ENCODE measurements around the gene NLRC5.
A peak's percentile ranks its signal among the peaks of the same experiment; 100 is the strongest.
"Not testable (repeated sequence)": the region's sequence is repeated elsewhere in the genome, so short reads cannot be mapped to it uniquely, and the experiment has no call there.

The NLRC5 gene

DNA sequence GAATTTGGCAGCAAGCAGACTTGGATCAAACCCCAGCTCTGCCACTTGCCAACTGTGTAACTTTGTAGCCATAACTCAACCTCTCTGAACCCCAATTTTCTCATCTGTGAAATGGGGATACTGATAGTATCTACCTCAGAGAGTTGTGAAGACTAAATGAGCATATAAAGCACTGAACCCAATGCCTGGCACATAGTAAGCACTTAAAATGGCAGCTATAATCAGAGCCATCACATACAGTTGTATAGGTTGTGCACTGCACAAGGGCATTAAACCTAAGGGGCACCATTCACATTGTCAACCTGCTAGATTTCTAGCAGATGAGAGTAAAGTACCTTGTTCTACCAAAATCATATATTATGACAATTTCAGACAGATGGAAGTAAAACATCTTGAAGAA lies 92.4 kb downstream of the NLRC5 start:
- DNase-seq: no peak

DNA sequence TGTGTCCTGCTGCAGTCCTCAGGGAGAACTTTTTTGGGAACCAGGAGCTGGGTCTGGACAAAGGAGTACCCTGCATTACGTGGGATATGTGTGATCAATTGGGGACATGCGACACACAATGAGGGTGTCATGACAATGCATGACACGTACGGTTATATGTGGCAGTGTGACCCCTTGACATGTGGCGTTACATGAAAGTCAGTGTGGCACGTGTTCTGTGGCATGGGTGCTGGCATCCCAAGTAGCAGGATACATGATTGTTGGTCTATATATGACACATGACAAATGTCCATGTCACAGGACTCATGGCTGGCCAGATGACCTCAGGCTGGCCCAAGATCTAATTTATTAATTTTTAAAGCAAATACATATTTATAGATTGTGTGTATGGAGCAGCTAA lies 93.3 kb downstream of the NLRC5 start:
- DNase-seq: no peak

DNA sequence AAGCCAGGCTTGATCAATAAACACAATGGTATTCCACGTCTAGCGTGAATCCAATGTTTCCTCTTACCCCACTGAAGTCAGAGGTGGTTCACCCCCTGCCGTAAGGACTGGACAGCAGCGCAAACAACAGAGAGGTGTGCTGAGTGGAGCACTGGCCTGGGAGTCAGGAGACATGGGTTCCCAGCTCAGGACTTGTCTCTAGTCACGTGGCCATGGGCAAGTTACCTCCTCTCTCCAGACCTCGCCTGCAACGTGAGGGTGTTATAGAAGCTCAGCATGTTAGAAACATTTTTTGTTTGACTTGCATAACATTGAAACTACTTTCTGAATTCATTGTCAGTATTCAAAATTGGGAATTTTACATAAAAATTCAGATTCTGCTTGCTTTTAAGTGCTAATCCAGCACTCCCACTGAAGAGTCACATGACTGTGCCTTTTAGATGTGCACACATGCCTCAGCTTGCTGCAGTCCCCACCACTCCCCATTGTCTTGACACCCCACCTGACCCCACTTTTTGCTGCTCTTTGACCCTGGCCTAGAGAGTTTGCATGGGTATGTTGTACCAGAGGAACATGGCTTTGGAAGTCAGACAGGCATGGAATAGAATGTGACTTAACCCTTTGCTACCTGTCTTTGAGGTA lies 94.2 kb downstream of the NLRC5 start:
- no peak for DNase-seq

DNA sequence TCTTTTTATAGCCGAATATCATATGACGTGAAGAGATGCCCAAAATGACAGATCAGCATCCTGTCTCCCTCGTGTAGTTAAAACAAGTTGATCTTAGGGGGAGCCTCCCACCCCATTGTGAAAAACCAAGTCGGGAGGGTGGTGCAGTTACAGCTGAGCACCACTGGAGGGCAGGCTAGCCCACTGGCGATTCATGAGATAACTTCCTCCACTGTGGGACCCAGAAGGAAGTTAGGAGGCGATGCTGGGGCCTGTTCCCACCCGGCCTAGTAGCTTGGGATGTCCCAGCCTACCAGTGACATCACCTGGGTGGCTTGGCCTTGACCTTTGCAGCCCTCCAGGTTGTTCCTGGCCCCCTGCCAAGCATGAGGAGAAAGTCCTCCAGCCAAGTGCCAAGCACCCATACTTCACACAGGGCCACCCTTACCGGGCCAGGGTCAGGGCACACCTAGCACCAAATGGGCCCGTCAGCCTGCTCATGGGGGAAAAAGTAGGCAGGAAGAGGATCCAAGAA lies 95.0 kb downstream of the NLRC5 start:
- DNase-seq: peak; percentile 34

DNA sequence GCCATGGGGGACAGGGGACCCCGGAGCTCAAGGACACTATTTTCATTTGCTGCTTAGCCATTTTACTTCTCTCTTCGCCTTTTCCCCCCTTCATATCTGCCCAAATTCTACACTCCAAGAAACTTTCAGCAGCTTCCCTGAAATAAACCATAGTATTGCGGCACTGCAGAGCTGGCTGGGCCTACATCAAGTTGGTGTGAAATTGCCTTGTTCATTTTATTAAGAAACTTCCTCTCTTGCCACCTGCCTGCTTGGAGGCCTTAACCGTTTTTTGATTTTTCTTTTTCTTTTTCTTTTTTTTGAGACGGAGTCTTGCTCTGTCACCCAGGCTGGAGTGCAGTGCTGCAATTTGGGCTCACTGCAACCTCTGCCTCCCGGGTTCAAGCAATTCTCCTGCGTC lies 95.6 kb downstream of the NLRC5 start:
- DNase-seq: no peak

DNA sequence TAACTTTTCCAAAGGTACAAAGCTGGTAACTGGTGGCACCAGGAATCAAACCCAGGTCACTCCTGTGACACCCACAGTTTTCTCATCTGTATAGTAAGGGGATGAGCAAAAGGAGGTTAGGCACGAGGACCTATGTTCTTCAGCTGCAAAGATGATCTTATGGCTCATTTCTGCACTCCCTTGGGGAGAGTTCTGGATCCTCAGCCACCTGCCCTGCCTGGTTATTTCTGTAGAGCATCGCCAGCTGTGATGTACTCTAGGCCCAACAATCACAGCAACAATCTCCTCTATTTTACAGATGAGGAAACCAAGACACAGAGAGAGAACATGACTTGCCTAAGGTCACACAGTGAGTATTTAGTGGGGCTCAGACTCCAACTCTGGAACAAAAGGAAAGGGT lies 97.6 kb downstream of the NLRC5 start:
- no peak for DNase-seq

DNA sequence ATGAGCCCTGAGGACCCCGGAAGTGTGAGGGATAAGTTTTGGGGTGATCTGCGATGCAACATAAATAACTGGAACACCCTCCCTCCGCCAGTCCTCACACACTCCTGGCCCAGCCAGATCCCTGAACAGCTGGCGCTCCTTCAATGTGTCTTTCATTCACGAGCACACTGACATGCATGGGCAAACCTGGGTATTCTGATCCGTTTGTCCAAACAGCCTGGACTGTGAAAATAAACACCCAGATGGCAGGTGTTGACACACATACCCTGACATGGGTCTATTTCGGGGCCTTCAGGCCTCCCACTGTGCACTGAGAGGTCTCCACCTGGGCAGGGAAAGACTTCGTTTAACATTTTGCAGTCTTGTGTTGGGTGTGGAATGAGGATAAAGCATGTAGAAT lies 100.0 kb downstream of the NLRC5 start:
- peak; percentile 72 for DNase-seq

DNA sequence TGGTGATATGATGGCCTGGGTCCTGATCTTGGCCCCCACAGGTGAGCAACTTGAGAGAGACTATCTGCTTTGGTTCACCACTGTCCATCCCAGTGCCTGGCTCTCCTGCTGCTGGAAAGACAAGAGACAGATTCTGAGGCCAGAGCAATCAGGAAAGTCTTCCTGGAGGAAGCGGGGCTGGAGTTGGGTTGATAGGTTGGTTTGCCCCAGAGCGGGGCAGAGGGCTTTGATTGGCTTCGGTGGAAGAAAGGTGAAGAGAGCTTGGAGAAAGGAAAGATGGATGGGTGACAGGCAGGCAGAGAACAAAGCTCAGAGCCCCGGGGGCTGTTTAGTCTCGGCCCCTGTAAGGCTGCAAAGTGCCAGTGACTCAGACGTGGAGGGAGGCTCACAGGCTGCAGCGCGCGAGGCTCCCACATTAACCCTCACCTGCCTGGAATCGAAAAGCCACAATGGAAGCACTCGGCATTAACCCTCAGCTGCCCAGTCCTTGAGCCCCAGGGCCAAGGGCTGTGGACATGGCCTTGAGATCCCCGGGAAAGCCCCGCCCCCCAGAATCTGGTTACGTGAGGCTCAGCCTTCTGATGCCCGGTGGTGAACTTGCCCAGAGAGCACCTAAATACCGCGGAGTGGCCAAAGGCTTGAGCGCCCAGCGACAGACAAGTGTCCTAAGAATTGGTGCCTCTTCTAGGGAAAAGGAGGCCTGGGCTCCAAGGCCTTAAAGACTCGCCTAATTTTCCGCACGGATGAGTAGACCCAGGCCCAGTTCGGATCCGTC lies 102.0 kb downstream of the NLRC5 start:
- no peak for DNase-seq

DNA sequence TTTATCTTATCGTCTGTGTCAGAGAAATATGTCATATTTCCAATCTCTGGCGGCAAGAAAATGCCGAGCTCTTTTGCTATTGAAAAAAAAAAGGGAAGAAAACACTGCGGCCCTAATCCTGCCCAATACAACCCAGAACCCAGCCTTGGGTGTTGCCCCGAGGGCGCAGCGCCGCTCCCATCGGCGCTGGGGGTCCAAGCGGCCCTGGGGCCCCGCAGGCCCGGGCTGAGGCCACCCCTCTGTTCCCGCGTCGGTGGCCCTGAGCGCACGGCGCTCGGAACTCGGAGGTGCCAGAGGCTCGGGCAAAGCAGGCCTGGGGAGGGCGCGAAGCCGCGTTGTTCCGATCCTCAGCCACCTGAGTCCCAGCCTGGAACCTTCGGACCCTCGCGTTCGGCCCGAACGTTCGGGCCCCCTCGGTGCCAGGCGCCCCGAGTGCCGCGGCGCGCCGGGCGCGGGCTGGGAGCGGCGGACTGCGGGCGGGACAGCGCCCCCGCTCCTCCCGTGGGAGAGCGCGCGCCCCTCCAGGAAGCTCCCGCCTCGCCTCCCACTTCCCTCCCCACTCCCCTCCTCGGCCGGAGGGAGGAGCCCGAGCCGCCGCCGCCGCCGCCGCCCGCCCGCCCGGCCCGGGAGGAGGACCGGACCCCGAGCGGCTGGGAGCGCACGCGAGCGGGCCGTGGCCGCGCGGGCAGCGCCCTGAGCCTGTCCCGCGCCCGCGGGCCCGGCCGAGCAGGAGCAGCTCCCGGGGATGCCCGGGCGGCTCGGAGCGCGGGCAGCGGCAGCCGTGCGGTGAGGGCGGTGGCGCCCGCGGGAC lies 102.8 kb downstream of the NLRC5 start, which contains the start of gene CPNE2:
CPNE2 (plus strand) TSS at position 609 of the 811 bp plus-strand sequence. CDS start 18,160 bp downstream, outside the sequence.
- DNase-seq: peak; percentile 48

DNA sequence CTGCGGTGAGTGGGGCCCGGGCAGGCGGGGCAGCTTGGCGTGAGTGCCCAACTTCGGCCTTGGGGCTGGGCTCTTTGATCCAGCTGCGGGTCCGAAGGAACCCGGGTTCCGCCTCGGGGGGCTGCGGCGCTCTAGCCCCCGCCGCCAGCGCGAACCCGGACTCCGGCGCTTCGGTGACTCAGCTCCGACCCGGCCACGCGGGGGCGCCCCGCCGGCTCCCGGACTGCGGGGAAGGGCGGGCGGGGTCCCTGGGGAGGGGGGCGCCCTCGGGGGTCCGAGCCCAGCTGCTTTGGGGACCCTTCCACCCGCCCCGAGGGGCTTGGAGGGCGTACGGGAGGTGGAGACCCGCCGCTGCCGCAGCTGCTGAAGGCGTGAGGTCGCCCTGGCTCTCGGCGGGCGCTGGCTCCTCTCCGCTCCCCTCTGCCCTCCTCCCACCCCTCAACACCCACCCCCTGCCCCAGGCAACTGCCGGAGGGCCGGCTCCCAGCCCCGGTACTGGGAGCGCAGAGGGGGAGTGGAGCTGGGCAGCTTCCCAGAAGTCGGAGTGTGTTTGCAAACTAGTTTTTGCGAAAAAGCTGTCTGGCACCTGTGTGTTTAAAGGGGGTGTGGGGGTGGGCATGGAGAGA lies 103.5 kb downstream of the NLRC5 start:
- no peak for DNase-seq

DNA sequence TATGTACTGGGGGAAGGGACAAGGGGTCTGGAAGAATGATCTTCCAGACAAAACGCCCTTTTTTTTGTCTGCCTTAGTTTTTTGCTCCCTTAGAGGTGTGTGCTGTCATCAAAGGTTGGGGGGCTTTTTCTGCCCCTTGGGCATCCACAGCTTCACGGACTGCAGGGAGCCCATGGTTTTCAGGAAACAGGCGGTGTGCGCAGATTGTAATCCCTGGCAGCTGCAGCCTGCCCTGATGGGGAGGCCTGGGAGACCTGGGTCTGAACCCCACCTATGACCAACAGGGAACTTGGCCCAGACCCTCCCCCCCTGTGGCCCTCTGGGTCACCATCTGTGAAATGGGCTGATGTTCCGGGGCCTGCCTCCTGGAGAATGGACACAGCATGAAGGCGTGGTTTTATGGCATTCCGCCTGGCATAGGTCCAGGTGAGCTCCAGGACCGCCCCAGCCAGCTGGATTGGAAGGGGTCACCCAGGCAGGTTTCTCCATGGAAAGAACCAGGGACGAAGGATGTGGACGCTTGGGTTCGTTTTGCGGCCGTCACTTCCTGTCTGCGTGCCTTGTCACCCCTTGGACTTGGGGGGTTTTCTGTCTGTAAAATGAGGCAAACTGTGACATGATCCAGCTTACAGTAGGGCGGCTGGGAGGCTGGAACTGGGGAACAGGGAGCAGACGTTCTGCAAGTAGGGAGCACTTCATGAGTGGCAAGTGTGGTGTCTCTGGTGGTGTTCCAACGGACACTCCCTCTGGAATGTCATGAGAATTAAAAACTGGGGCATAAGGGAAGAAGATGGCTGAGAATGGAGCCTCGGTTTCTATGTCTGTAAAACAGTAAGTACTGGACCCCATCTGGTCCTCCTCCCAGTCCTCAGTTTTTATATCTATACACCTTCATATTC lies 104.6 kb downstream of the NLRC5 start:
- no peak for DNase-seq

DNA sequence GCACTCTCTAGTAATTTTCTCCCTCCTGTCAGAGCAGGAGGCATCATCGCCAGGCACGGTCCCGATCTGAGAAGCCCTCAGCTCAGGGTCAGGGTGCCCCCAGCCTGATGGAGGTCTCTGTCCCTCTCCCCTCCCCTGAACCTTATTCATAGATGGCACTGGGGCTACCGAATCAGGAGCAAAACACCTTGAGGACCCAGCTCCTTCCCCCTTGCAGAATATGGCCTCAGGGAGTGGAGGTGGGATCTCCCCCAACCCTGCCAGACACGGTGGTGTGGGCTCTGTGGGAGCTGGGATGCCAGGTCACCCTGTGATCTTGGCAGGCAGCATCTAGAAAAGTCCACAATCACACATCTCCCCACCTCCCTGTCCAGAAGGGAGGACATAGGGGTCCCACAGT lies 105.6 kb downstream of the NLRC5 start:
- DNase-seq: no peak

DNA sequence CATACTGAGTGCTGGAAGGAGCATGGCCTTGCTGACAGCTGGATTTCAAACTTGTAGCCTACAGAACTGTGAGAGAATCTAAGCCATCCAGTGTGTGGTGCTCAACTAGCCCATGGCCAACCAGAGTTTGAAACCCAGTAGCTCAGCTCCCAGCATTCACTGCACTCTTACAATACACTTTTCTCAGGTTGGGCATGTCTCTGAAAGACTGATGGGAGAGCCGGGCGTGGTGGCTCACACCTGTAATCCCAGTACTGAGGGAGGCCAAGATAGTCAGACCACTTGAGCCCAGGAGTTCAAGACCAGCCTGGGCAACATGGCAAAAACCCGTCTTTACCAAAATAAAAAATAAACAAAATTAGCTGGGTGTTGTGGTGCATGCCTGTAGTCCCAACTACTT lies 106.8 kb downstream of the NLRC5 start:
- DNase-seq: no peak

DNA sequence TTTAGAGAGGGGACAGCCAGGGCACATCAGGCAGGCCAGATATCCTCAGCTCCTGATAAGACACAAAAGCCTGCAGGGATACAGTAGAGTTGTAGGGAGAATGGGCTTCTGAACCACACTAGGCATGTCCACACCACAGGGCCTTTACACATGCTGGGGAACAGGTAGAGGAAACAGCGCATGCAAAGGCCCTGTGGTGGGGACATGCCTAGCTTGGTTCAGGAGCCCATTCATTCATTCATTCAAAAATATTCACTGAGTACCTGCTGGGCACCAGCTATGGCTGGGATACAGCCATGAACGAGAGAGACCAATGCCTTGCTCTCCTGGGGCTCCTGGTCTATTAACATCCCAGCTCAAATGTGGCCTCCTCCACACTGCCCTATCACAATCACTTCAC lies 107.4 kb downstream of the NLRC5 start:
- DNase-seq: no peak

DNA sequence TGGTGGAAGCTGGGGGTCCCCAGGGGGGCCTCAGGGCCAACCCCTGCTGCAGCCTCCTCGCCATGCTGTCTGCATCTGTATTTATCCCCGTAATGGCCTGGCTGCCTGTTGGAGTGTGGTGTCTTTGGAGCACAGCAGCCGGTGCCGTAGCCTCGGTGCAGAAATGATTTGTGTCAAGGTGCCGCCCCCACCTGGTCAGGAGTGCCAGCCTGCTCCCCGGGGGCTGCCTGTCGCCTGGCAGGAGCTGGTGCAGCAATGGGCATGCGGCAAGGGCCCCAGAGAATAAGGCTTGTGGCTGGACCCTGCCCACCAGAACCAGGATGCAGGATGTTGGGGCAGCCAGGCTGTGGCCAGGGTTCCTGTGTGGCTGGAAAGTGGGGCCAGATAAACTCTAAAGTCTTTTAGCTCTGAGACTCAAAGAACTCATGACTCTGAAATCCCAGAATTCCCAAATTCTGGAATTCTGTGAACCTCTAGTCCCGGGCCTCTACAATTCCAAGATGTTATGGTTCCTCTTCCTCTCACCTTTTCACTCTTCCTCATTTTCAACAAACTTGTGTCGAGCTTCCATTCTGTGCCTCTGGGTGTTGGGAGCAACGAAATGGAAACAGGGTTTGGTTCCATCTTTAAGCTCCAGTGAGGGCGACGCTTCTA lies 109.0 kb downstream of the NLRC5 start:
- DNase-seq: no peak

DNA sequence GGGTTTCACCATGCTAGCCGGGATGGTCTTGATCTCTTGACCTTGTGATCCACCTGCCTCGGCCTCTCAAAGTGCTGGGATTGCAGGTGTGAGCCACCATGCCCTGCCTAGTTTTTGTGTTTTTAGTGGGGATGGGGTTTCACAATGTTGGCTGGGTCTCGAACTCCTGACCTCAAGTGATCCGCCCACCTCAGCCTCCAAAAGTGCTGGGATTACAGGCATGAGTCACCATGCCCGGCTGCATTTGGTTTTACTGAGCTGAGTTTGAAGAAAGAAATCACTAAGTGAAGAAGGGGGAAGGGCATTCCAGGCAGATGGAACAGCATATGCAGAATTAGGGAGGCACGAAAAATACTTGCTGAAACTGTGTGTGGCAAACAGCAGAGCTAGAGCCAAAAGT lies 110.6 kb downstream of the NLRC5 start:
- not testable (repeated sequence) for DNase-seq

DNA sequence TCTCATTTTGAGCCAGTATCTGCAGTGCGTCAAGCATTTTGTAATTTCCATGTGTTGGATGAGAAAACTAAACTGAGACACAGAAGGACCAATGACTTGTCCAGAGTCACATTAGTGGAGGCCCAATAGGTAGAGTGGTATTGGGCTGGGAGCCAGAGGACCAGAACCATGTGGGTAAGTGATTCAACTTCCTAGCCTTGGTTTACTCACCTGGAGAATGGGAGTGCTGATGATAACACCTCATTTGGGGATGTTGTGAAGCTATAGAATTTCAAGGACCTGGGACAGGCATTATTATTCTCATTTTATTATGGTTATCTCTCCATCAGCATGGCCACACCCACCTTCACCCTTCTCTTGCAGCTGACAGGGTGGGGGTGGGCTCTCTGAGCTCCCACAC lies 111.1 kb downstream of the NLRC5 start:
- DNase-seq: no peak

DNA sequence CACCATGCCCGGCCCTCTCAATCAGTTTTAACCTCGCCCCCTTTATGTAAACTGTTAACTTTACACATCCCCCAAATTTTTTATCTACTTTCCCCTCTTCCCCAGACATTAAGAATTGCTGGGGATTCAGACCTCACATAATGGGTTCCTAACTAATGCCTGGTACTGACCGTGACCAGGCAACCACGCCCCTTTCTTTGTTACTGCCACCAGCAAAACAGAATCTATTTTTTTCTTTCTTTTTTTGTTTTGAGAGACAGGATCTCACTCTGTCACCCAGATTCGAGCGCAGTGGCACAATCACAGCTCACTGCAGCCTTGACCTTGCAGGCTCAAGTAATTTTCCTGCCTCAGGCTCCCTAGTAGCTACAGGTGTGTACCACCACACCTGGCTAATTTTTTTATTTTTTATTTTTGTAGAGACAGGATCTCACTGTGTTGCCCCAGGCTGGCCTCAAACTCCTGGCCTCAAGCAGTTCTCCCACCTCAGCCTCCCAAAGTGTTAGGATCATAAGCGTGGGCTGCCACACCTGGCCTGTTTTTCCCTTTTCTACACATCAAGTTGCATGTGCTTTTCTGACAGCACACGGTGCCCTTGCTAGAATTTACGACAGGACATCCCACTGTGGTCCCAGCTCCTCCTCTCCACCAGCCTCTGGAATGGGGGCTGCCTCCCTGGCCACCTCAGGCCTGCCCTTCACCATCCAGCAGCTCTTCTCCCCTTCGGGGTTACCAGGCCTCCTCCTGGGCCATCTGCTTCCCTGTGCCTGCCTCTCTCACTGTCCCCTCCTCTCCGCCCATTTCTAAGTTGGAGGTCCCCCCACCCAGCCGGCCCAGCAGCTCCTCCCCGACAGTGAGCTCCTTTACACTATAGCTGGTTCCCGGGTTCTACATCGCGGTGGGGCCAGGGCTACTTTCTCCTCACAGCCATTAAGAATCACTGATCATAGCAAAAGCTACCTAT lies 113.8 kb downstream of the NLRC5 start:
- no peak for DNase-seq

DNA sequence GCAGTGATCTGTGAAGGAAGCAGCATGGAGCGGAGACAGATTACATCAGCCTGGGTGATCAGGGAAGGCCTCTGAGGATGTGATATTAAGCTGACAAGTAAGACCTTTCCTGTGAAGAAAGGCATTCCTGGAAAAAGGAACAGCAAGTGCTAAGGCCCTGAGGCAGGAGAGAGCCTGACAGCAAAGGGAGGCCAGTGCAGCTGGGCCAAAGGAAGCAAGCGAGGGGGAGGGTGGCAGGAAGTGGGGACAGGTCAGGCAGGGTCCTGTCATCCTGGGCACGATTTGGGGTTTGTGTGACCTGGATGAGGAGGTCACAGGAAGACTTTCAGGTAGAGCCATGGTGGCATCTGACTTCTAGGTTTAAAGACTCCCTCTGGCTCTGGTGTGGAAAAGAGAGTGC lies 115.3 kb downstream of the NLRC5 start:
- no peak for DNase-seq

DNA sequence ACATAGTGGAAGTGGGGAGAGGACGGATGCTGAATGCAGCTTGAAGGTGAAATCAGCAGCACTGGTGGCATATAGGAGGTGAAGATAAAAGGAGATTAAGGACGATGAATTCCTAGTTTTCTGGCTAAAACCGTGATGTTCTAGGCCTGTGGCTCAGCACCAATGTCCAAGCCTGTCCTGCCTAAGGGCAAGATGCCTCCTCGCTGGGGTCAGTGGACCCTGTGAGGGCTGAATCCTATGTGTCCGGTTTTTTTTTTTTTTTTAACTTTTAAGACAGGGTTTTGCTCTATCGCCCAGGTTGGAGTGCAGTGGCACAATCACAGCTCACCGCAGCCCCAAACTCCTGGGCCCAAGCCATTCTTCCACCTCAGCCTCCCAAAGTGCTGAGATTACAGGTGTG lies 115.8 kb downstream of the NLRC5 start:
- no peak for DNase-seq

Data from NCI-H2171 (cell line).